KBM-7 (cell line): Measurements from ENCODE around the gene MOCS3.

Source experiments
- DNase-seq: peaks from one replicate; pipeline ENCODE4 v3.0.0-alpha.2; 2015
- in situ Hi-C: fragments of 300-500 bp; cut with MboI; formaldehyde crosslinking; loops from 2 replicates; pipeline ENCODE4 v1.14.3; 2020; ENCODE audit warnings: low sequenced_read_pairs, low pct_unique_long_range_greater_than_20kb, mixed read lengths

Gene MOCS3

GRCh38 chr20:50931306-50932015, 27.2 kb upstream of the MOCS3 start, which contains the start of gene ADNP:
Gene ADNP (minus strand): TSS chr20:50931437. CDS start chr20:50903996, 27,441 bp downstream.
- in situ Hi-C loops: no loop called here
- DNase-seq: peak; percentile 96

- in situ Hi-C loops: no loop called here
- peak; percentile 17 for DNase-seq
Observed at GRCh38 chr20:50932016-50932485, 26.6 kb upstream of the MOCS3 start.

GRCh38 chr20:50932691-50933280, 25.8 kb upstream of the MOCS3 start:
- DNase-seq: no peak
- in situ Hi-C loops: no loop called here

GRCh38 chr20:50933589-50933988, 25.0 kb upstream of the MOCS3 start:
- DNase-seq: no peak
- in situ Hi-C loops: no loop called here

- no peak for DNase-seq
- in situ Hi-C loops: no loop called here
Observed at GRCh38 chr20:50943069-50943468, 15.5 kb upstream of the MOCS3 start.

GRCh38 chr20:50948132-50948785, 10.4 kb upstream of the MOCS3 start:
- in situ Hi-C loops: no loop called here

GRCh38 chr20:50953196-50953595, 5.4 kb upstream of the MOCS3 start:
- no peak for DNase-seq
- in situ Hi-C loops: no loop called here

More at GRCh38 chr20:50948132-50948785, 10.4 kb upstream of the MOCS3 start:
- no peak for DNase-seq

- in situ Hi-C loops: no loop called here
- DNase-seq: no peak
Observed at GRCh38 chr20:50953821-50954220, 4.8 kb upstream of the MOCS3 start.

GRCh38 chr20:50957276-50957675, 1.3 kb upstream of the MOCS3 start:
- DNase-seq: peak; percentile 14
- in situ Hi-C loops: no loop called here

- peak; percentile 93 for DNase-seq
- in situ Hi-C loops: no loop called here
Observed at GRCh38 chr20:50957798-50958614, 612 bp upstream of the MOCS3 start, which contains the start of gene DPM1. Gene DPM1 (minus strand): TSS chr20:50958532. CDS start chr20:50958523, 9 bp downstream.

GRCh38 chr20:50959543-50960126, 1.0 kb downstream of the MOCS3 start:
- DNase-seq: no peak
- in situ Hi-C loops: no loop called here

- in situ Hi-C loops: no loop called here
- no peak for DNase-seq
Observed at GRCh38 chr20:50967586-50967985, 9.0 kb downstream of the MOCS3 start.

- DNase-seq: no peak
Observed at GRCh38 chr20:50968289-50968688, 9.7 kb downstream of the MOCS3 start.

GRCh38 chr20:50969435-50969834, 10.8 kb downstream of the MOCS3 start:
- DNase-seq: no peak
- in situ Hi-C loops: no loop called here

More at GRCh38 chr20:50968289-50968688, 9.7 kb downstream of the MOCS3 start:
- in situ Hi-C loops: no loop called here

GRCh38 chr20:50969912-50970311, 11.3 kb downstream of the MOCS3 start:
- no peak for DNase-seq
- in situ Hi-C loops: no loop called here

GRCh38 chr20:50975701-50976330, 17.2 kb downstream of the MOCS3 start:
- in situ Hi-C loops: loop anchor here (25.0 kb wide), 1 partner anchor 336 kb away; no protein-coding TSS in a partner anchor
- DNase-seq: no peak

GRCh38 chr20:50977066-50978021, 18.7 kb downstream of the MOCS3 start:
- no peak for DNase-seq
- in situ Hi-C loops: loop anchor here (25.0 kb wide), 1 partner anchor 335 kb away; no protein-coding TSS in a partner anchor
